ENCODE data around the gene ATG2A.

DNA sequence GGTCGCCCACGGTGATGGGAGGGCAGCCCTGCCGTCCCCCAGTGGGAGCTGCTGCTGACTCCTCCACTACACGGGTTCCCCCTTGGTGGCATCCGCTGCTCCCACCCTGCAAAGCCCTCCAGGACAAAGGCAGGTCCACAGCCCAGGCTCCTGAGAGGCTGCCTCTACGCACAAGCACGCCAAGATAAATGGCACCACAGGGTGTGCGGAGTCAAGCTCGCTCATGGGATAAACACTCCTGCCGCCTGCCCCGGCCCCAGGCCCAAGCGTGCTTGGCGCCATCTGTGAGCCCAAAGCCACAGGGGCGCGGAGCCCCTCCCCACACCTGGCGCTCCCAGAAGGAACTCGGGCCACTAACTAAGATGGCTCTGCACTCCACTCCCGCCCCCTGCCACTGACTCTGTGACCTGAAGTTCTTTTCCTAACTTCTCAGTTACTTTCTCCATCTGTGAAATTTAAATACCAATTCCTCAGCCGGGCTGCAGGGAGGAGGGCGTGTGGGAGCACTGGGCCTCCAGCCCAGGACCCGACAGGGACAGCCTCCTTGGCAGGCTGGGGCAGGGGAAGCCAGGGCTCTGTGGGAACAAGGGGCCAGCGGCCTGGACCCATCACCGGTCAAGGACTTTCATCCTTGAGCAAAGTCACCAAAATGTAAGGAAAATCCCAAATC lies 53.5 kb downstream of the ATG2A start:
- TF ChIP-seq, protein P1, sequence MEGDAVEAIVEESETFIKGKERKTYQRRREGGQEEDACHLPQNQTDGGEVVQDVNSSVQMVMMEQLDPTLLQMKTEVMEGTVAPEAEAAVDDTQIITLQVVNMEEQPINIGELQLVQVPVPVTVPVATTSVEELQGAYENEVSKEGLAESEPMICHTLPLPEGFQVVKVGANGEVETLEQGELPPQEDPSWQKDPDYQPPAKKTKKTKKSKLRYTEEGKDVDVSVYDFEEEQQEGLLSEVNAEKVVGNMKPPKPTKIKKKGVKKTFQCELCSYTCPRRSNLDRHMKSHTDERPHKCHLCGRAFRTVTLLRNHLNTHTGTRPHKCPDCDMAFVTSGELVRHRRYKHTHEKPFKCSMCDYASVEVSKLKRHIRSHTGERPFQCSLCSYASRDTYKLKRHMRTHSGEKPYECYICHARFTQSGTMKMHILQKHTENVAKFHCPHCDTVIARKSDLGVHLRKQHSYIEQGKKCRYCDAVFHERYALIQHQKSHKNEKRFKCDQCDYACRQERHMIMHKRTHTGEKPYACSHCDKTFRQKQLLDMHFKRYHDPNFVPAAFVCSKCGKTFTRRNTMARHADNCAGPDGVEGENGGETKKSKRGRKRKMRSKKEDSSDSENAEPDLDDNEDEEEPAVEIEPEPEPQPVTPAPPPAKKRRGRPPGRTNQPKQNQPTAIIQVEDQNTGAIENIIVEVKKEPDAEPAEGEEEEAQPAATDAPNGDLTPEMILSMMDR (IDR thresholded peaks at IDR 0.05) = no peak
- no peak for TF ChIP-seq EZH2 (IDR thresholded peaks at IDR 0.05)
